HG02852 (cell line): ENCODE results near the gene CACNB1.
"Not testable (repeated sequence)": the region's sequence is repeated elsewhere in the genome, so short reads cannot be mapped to it uniquely, and the experiment has no call there.

Experiments used
- ATAC-seq: cut with Tn5 transposase; IDR thresholded peaks from one replicate; pipeline ENCODE4 v1.9.1; 2021; ENCODE audit warnings: mild to moderate bottlenecking, moderate library complexity; ENCODE audit not compliant: unreplicated experiment

Gene CACNB1

DNA sequence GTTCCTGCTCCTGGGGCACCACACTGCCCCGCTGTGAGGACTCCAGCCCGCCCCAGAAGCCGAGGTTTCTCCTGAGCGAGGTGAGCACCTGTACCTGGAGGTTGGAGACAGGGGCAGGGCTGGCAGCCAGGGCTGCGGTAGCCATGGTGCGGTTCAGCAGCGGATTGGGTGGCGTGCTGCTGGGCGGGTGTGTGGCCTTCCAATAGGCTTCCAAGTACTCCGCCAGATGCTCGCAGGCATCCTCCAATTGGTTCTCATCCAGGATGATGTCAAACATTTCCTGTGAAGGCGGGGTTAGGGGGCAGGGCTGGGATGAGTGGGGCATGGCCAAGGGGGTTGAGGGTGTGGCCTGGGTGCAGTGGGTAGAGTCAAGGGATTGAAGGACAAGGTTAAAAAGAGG, 20.2 kb downstream of the CACNB1 start:
- no peak for ATAC-seq

DNA sequence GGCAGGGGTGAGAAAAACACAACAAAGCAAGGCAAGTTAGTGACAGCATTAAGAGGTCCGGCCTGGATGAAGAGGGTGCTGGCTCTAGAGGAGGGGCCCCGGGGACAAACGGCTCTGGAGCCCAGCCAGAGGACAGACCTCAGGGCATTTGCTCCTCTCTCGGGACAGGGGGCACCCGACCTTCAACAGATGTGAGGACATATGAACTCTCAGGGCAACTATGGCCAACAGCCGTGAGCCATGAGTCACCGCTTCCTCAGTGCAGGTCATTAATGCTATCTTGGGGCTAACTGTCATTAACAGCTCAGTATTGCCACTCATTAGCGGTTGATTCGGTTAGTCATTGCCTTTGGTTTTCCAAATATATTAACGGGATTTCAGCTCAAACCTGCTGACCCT, 21.8 kb downstream of the CACNB1 start:
- ATAC-seq: no peak

GRCh38 chr17:39174920-39175694, 22.4 kb downstream of the CACNB1 start:
- ATAC-seq: no peak

- ATAC-seq: no peak
Measured at GRCh38 chr17:39173526-39174274, 23.8 kb downstream of the CACNB1 start.

DNA sequence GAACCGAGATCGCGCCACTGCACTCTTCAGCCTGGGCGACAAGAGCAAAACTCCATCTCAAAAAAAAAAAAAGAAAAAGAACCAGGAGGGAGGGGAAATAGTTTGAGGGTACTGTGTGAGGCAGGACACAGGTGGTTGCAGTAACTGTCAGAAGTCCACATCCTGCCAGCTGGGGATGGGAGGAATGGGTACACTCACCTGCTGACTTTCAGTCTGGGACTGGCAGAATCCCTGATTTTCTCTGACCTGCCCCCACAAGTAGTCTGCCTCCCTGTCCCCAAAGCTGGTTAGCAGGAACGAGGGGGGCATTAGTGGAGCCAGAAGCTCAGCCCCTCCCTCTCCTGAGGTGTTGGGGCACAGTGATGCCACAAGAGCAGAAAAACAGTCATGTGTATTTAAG, 24.4 kb downstream of the CACNB1 start:
- no peak for ATAC-seq

DNA sequence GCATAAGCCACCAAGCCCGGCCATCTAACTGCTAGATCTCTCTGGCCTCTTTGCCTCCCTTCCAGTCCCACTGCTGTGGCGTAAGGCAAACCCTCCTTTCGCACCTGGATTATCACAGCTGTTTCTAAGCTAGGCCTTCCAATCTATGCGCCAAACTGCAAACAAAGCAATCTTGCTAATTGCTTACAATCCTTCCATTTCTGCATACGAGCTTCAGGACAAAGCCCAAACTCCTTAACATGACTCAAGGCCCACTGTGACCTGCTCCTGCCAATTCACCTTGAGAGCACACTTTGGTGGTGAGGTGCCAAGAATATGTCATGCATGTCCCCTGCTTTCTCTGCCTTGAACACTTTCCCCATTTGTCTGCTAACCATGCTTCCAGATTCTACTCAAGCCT, 25.5 kb downstream of the CACNB1 start:
- ATAC-seq: no peak

GRCh38 chr17:39170558-39170957, 26.9 kb downstream of the CACNB1 start:
- no peak for ATAC-seq

- ATAC-seq: no peak
Measured at GRCh38 chr17:39170109-39170508, 27.4 kb downstream of the CACNB1 start.

- no peak for ATAC-seq
Measured at GRCh38 chr17:39169518-39169917, 28.0 kb downstream of the CACNB1 start.

DNA sequence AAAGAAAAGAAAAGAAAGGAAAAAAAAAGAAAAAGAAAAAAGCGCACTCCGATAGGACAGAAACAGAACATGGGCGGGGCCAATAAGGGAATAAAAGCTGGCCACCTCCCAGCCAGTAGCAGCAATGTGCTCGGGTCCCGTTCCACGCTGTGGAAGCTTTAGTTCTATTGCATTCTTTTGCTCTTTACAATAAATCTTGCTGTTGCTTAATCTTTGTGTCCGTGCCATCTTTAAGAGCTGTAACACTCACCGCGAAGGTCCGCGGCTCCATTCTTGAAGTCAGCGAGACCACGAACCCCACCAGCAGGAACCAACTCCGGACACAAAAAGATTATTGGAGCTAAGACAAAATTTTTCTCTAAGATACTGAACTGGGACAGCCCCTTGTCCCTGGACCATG, 28.4 kb downstream of the CACNB1 start:
- ATAC-seq: no peak

DNA sequence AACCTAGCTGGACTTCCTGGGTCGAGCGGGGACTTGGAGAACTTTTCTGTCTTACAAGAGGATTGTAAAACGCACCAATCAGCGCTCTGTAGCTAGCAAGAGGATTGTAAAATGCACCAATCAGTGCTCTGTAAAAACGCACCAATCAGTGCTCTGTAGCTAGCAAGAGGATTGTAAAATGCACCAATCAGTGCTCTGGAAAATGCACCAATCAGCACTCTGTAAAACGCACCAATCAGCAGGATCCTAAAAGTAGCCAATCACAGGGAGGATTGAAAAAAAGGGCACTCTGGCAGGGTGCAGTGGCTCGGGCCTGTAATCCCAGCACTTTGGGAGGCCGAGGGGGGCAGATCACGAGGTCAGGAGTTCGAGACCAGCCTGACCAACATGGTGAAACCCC, 29.0 kb downstream of the CACNB1 start:
- ATAC-seq: not testable (repeated sequence)

DNA sequence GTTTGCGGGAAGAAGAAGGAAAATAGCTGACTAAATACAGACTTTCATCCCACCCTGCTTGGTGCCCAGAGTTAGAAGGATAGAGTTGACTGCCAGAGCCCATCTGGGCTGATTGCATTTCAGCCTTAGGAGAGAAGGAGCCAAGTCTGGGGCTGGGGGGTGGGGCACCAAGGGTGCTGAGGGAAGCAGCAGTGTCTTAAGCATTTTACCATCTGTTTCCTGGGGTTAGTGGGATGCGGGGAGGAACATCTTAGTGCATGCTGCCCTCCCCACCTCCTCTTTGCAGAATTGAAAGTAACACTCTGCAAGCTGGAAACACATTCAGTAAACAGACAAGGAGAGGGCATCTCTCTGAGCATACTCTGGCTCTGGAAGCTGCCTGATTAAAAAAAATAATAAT, 30.0 kb downstream of the CACNB1 start:
- ATAC-seq: no peak

GRCh38 chr17:39166437-39167335, 30.8 kb downstream of the CACNB1 start:
- no peak for ATAC-seq

DNA sequence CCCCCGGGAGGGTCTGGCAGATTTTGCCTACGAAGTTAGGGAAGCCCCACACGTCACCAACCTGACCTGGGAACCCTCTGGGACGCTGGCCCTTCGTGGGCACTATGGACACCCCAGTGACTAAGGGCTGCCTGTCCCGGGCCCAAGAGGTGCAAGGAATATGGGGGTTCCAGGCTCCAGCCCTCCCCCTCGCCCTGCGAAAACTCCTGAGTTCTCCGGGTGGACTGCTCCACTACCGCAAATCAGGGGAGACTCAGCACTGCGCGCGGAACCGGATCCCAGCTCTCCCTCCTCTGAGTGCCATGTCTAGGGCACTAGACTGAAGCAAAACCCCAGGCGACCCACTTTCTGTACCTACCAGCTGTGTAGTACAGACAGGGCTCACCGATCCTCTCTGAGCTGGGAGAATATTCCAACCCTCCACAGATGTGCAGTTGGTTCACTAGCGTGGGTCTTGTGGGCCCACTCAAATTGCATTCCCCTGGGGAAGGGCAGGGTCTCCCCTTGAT, 31.6 kb downstream of the CACNB1 start, which contains the start of gene ARL5C:
Gene ARL5C, minus strand, starts transcription at position 321 of the 509 bp plus-strand sequence. CDS start 401 bp downstream, outside the sequence.
- no peak for ATAC-seq

- ATAC-seq: no peak
Measured at GRCh38 chr17:39165178-39165840, 32.2 kb downstream of the CACNB1 start.

DNA sequence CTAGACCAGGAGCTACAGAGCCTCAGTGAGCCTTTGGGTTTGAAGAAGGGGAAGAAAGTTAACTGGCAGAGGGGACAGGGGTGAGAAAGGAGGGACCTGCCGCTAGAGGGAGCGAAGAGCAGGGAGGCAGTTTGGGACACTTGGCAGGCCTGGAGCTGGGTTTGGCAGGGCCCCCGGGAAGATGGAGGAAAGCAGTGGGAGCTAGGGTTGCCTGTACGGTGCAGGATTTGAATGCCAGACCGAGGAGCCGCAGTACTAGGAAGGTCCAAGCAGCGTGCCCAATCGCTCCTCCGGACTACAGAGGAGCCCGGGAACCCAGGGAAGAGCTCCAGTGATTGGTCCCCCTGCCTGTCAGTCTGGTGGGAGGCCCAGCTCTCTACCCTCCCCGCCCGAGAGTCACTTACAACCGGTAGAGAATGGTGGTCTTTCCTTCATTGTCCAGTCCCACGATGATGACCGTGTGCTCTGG, 32.8 kb downstream of the CACNB1 start:
- peak; percentile 70 for ATAC-seq

DNA sequence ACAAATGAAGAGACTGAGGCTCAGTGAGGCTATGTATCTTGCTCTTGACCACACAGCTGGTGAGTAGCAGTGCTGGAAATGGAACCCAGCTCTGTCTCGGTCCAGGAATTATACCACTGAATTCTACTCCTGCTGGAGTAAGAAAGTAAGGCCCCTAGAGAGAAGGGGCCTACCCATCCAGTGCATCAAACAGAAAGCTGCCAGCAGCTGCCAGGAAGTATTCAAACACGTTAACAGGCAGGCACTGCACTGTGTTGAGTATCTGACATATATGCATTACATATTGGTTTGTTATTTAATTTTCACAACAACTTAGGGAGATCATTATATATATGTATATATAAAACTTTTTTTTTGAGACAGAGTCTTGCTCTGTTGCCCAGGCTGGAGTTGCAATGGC, 35.5 kb downstream of the CACNB1 start:
- no peak for ATAC-seq

DNA sequence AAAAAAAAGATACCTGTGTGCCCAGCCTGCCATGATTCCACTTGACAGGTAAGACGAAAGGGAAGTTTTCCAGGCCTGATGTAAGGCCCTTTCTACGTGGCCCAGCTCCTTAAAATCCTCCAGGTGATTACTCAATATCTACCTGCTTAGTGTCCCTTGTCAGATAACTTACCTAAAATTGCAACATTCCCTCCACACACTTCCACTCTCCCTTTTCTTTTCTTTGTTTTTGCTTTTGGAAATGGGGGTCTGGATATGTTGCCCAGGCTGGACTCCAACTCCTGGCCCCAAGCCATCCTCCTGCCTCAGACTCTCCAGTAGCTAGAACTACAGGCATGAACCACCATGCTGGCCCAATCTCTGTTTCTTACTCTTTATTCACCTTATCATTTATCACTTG, 38.8 kb downstream of the CACNB1 start:
- ATAC-seq: no peak

- ATAC-seq: no peak
Measured at GRCh38 chr17:39156491-39156890, 41.0 kb downstream of the CACNB1 start.

DNA sequence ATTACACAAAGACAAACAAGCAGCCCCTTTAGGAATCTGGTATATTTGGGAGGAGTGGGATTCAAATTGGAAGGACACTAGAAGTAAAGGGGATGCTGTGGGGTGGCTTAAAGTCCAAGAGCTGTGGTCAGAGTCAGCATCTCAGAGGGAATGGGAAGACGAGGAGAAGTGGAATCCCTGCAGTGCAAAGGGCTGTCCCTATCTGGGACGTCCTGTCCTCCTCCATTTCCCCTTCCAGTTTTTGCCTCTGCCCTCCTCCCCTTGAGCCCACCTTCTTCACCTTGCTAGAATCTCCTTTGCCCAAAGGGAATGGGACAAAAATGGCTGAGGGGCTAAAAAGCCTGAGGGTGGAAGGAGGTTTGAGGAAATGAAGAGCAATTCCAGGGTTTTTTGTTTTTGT, 41.8 kb downstream of the CACNB1 start:
- no peak for ATAC-seq
